CD14-positive monocyte (primary cell): ENCODE results near the gene TCTN1. TPM values are rescaled to one million over a fixed set of nuclear protein-coding genes. Genes with fewer than 3 reads are reported as not detected.

Source experiments
- DNase-seq, 3 donors: peaks; one replicate each; pipeline ENCODE4 v3.0.0-alpha.2; 2011 to 2022
- H2AFZ ChIP-seq: 2 replicates; pipeline ENCODE4 v1.6.0; 2012; ENCODE audit warnings: mild to moderate bottlenecking, low read depth, low read length, inconsistent platforms; ENCODE audit not compliant: insufficient read depth, poor library complexity, severe bottlenecking
- H3K27ac ChIP-seq, 2 donors: 1 replicate in 1 of 2; 2 replicates in 1 of 2; pipeline ENCODE4 v1.5.1; 2012 to 2013; ENCODE audit warnings: low read length in 2 of 2, control low read depth in 1 of 2, inconsistent platforms in 1 of 2, low read depth in 1 of 2, mild to moderate bottlenecking in 1 of 2
- H3K27me3 ChIP-seq, 2 donors: one replicate each; pipeline versions ENCODE4 v1.6.0 to v1.6.1; 2011 to 2013; ENCODE audit warnings: low read length in 2 of 2; ENCODE audit not compliant: control insufficient read depth in 2 of 2, insufficient read depth in 2 of 2
- H3K36me3 ChIP-seq, 2 donors: replicated peaks in 1 of 2; 1 replicate in 1 of 2; 2 replicates in 1 of 2; pipeline versions ENCODE4 v1.5.1 to v1.6.1; 2012 to 2013; ENCODE audit warnings: low read length in 2 of 2, control low read depth in 1 of 2, inconsistent platforms in 1 of 2, mild to moderate bottlenecking in 1 of 2; ENCODE audit not compliant: insufficient read depth in 2 of 2, control insufficient read depth in 1 of 2
- H3K4me1 ChIP-seq, 2 donors: 1 replicate in 1 of 2; 2 replicates in 1 of 2; pipeline versions ENCODE4 v1.5.1 to v1.6.1; 2012 to 2013; ENCODE audit warnings: low read length in 2 of 2, control low read depth in 1 of 2, inconsistent platforms in 1 of 2, mild to moderate bottlenecking in 1 of 2, moderate library complexity in 1 of 2; ENCODE audit not compliant: insufficient read depth in 2 of 2, control insufficient read depth in 1 of 2
- H3K4me2 ChIP-seq: replicated peaks from 2 replicates; pipeline ENCODE3; 2012; ENCODE audit warnings: low read length, moderate library complexity, mild to moderate bottlenecking; ENCODE audit not compliant: poor library complexity, severe bottlenecking; ENCODE audit errors: extremely low read depth
- H3K4me3 ChIP-seq, 3 experiments: fragments of 200-600 bp in 1 of 3; sonication (generic) in 1 of 3; replicated peaks in 1 of 3; 1 replicate in 2 of 3; 2 replicates in 1 of 3; pipeline ENCODE4 v1.5.1; 2011 to 2013; ENCODE audit warnings: low read length in 3 of 3, mild to moderate bottlenecking in 3 of 3, control low read depth in 2 of 3, low read depth in 2 of 3, inconsistent platforms in 1 of 3, moderate library complexity in 1 of 3
- H3K79me2 ChIP-seq: 2 replicates; pipeline ENCODE4 v1.6.0; 2012; ENCODE audit warnings: mild to moderate bottlenecking, control low read depth, inconsistent platforms, low read length, moderate library complexity; ENCODE audit not compliant: insufficient read depth
- H3K9ac ChIP-seq: 2 replicates; pipeline ENCODE4 v1.6.0; 2017; ENCODE audit warnings: low read length, mild to moderate bottlenecking; ENCODE audit not compliant: insufficient read depth, poor library complexity, severe bottlenecking
- H3K9me3 ChIP-seq, 2 donors: replicated peaks in 1 of 2; 1 replicate in 1 of 2; 2 replicates in 1 of 2; pipeline versions ENCODE4 v1.5.1 to v1.6.1; 2012 to 2013; ENCODE audit warnings: low read length in 2 of 2, control low read depth in 1 of 2; ENCODE audit not compliant: control insufficient read depth in 1 of 2, insufficient read depth in 1 of 2
- H4K20me1 ChIP-seq: 2 replicates; pipeline ENCODE4 v1.6.0; 2012; ENCODE audit warnings: mild to moderate bottlenecking, low read length, control low read depth, moderate library complexity; ENCODE audit not compliant: insufficient read depth
- H3K27ac Mint-ChIP-seq, 7 donors: one replicate each; pipeline ENCODE4 v1.8.0; 2020; ENCODE audit warnings: mild to moderate bottlenecking in 7 of 7, mixed read lengths in 7 of 7, moderate library complexity in 6 of 7, inconsistent platforms in 2 of 7
- H3K27me3 Mint-ChIP-seq, 3 donors: one replicate each; pipeline ENCODE4 v1.8.0; 2021 to 2022; ENCODE audit warnings: low read depth in 3 of 3, mild to moderate bottlenecking in 3 of 3, mixed read lengths in 3 of 3, moderate library complexity in 3 of 3, inconsistent platforms in 1 of 3
- H3K36me3 Mint-ChIP-seq, 2 donors: one replicate each; pipeline ENCODE4 v1.8.0; 2020; ENCODE audit warnings: mixed read lengths in 2 of 2, inconsistent platforms in 1 of 2, mild to moderate bottlenecking in 1 of 2
- H3K4me1 Mint-ChIP-seq: one replicate; pipeline ENCODE4 v1.8.0; 2020; ENCODE audit warnings: mild to moderate bottlenecking, mixed read lengths
- H3K4me3 Mint-ChIP-seq, 2 donors: one replicate each; pipeline ENCODE4 v1.8.0; 2020; ENCODE audit warnings: mild to moderate bottlenecking in 2 of 2, mixed read lengths in 2 of 2, moderate library complexity in 1 of 2
- H3K9me3 Mint-ChIP-seq, 7 donors: one replicate each; pipeline ENCODE4 v1.8.0; 2020 to 2022; ENCODE audit warnings: mixed read lengths in 7 of 7, mild to moderate bottlenecking in 6 of 7, moderate library complexity in 6 of 7, inconsistent platforms in 2 of 7
- WGBS: methylation state at CpG from one replicate; pipeline ENCODE4 v1.1.5; 2013; ENCODE audit warnings: missing lambda C conversion rate; ENCODE audit not compliant: insufficient coverage; 5-methylcytosine and 5-hydroxymethylcytosine counted together
- intact Hi-C, 2 donors: fragments of 100-400 bp; cut with micrococcal nuclease; formaldehyde crosslinking; loops; one replicate each; pipeline versions ENCODE4 v1.15.0 to v1.15.1; 2023
- polyA plus RNA-seq, 3 donors: library from polyadenylated mRNA; depleted of rRNA in 1 of 3; unstranded in 2 of 3; stranded (reverse) in 1 of 3; fragments of 300-500 nt in 2 of 3; fragments of >200 nt in 1 of 3; fragmentation: Illumina TruSeq in 2 of 3; gene quantifications; 1 replicate in 2 of 3; 2 replicates in 1 of 3; pipeline ENCODE4 v1.2.3, GENCODE V29; 2012 to 2021
- TF ChIP-seq, protein P1 (sequence below): fragments of 200-600 bp; IDR thresholded peaks from one replicate; pipeline ENCODE4 v1.8.0; 2022; ENCODE audit warnings: antibody characterized with exemption, mild to moderate bottlenecking

The TCTN1 gene
- polyA plus RNA-seq, 3 donors, result 4.0 to 6.1 (median 4.5) TPM

DNA sequence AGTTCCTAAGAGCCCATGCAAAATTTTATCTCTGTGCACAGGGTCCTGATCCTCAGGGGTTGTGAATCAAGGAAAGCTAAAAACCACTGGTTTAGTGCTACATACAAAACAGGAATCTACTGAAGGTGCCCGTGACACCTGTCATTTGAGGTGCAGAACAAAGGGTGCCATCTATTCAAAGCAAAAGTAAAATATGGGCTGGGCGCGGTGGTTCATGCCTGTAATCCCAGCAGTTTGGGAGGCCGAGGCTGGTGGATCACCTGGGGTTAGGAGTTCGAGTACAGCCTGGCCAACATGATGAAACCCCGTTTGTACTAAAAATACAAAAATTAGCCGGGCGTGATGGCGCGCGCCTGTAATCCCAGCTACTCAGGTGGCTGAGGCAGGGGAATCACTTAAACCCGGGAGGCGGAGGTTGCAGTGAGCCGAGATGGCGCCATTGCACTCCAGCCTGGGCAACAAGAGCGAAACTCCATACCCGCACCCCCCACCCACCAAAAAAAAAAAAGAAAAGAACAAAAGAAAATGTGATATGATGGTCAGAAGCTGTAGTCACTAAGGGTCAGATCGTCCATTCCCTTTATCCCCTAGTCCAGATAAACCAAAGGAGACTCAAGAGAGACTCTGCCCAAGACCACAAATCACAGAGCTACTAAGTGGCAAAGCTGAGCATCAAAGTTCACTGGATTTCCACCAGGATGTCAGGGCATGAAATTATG, 34.2 kb upstream of the TCTN1 start:
- no peaks in the 10 kb centered on the region for H3K9me3 ChIP-seq
- H3K36me3 ChIP-seq, result no peaks in the 10 kb centered on the region
- no peak for DNase-seq
- TF ChIP-seq, protein P1, sequence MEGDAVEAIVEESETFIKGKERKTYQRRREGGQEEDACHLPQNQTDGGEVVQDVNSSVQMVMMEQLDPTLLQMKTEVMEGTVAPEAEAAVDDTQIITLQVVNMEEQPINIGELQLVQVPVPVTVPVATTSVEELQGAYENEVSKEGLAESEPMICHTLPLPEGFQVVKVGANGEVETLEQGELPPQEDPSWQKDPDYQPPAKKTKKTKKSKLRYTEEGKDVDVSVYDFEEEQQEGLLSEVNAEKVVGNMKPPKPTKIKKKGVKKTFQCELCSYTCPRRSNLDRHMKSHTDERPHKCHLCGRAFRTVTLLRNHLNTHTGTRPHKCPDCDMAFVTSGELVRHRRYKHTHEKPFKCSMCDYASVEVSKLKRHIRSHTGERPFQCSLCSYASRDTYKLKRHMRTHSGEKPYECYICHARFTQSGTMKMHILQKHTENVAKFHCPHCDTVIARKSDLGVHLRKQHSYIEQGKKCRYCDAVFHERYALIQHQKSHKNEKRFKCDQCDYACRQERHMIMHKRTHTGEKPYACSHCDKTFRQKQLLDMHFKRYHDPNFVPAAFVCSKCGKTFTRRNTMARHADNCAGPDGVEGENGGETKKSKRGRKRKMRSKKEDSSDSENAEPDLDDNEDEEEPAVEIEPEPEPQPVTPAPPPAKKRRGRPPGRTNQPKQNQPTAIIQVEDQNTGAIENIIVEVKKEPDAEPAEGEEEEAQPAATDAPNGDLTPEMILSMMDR, result no peak
- H3K4me2 ChIP-seq, result no peak overlapping the region
- 92% methylated on average over 5 of the region's 18 CpGs for WGBS
- Mint-ChIP-seq H3K9me3 (no peaks in the 10 kb centered on the region), H3K27ac (peak overlapping the region; percentile 3 to 98 (median 97)), H3K4me1 (peaks cover 78% of the 10 kb centered on the region), H3K36me3 (peaks cover 14 to 18% of the 10 kb centered on the region in 2 donors), H3K27me3 (peaks cover 0 to 8% (median 0%) of the 10 kb centered on the region in 3 donors), H3K4me3 (no peak overlapping the region)
- peaks cover 66 to 82% of the 10 kb centered on the region in 2 donors for H3K4me1 ChIP-seq
- no peak overlapping the region for H3K9ac ChIP-seq
- H3K4me3 ChIP-seq, result peak overlapping the region in 1 of 3 experiments; percentile 4
- H3K27me3 ChIP-seq, result no peaks in the 10 kb centered on the region
- H3K79me2 ChIP-seq, result peaks cover 87% of the 10 kb centered on the region
- intact Hi-C loops, result no loop called here
- H4K20me1 ChIP-seq, result peaks cover 78% of the 10 kb centered on the region
- peak overlapping the region in 1 of 2 donors; percentile 92 for H3K27ac ChIP-seq
- no peak overlapping the region for H2AFZ ChIP-seq

DNA sequence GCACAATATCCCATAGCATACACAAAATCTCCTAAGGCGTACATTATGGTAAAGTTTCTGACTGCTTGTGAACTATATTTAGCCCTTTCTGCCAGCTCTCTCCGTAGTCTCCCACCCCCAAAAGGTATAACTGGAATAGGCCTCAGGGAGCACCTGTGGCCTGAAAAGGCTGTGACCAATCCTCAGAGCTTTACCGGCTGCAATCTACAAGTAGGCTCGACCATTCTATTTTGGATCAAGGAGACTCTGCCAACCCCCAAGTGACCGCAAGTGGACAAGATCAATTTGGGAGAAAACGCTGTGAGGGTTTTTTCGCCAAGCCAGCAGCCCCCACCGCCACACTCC, 32.0 kb upstream of the TCTN1 start:
- H3K27ac ChIP-seq, result peak overlapping the region; percentile 80 to 91

More for the DNA sequence above, 32.0 kb upstream of the TCTN1 start:
- peaks cover 65% of the 10 kb centered on the region for H3K79me2 ChIP-seq
- no peaks in the 10 kb centered on the region for H3K27me3 ChIP-seq
- intact Hi-C loops, result no loop called here
- peaks cover 56% of the 10 kb centered on the region for H4K20me1 ChIP-seq
- no peak for DNase-seq
- 0% methylated on average over 7 of the region's 8 CpGs for WGBS
- Mint-ChIP-seq H3K27ac (peak overlapping the region; percentile 86 to 95 (median 91)), H3K9me3 (peaks cover 0 to 2% (median 0%) of the 10 kb centered on the region in 7 donors), H3K4me3 (peak overlapping the region; percentile 97 to 98), H3K4me1 (peaks cover 75% of the 10 kb centered on the region), H3K27me3 (peaks cover 0 to 8% (median 0%) of the 10 kb centered on the region in 3 donors), H3K36me3 (peaks cover 9 to 14% of the 10 kb centered on the region in 2 donors)
- peak overlapping the region; percentile 66 for H2AFZ ChIP-seq
- peak overlapping the region; percentile 95 for H3K4me2 ChIP-seq
- no peaks in the 10 kb centered on the region for H3K9me3 ChIP-seq
- no peaks in the 10 kb centered on the region for H3K36me3 ChIP-seq
- peaks cover 71 to 81% of the 10 kb centered on the region in 2 donors for H3K4me1 ChIP-seq
- peak overlapping the region; percentile 76 to 89 (median 77) for H3K4me3 ChIP-seq
- peak overlapping the region; percentile 97 for H3K9ac ChIP-seq
- TF ChIP-seq, protein P1, result no peak
